ENCODE measurements around the gene ECSCR. TPM values are rescaled to one million over a fixed set of nuclear protein-coding genes. Genes with fewer than 3 reads are reported as not detected.
"Not testable (repeated sequence)": the region's sequence is repeated elsewhere in the genome, so short reads cannot be mapped to it uniquely, and the experiment has no call there.

The ECSCR gene
- total RNA-seq, 1 donor from 2014 or later: 1.7 TPM

DNA sequence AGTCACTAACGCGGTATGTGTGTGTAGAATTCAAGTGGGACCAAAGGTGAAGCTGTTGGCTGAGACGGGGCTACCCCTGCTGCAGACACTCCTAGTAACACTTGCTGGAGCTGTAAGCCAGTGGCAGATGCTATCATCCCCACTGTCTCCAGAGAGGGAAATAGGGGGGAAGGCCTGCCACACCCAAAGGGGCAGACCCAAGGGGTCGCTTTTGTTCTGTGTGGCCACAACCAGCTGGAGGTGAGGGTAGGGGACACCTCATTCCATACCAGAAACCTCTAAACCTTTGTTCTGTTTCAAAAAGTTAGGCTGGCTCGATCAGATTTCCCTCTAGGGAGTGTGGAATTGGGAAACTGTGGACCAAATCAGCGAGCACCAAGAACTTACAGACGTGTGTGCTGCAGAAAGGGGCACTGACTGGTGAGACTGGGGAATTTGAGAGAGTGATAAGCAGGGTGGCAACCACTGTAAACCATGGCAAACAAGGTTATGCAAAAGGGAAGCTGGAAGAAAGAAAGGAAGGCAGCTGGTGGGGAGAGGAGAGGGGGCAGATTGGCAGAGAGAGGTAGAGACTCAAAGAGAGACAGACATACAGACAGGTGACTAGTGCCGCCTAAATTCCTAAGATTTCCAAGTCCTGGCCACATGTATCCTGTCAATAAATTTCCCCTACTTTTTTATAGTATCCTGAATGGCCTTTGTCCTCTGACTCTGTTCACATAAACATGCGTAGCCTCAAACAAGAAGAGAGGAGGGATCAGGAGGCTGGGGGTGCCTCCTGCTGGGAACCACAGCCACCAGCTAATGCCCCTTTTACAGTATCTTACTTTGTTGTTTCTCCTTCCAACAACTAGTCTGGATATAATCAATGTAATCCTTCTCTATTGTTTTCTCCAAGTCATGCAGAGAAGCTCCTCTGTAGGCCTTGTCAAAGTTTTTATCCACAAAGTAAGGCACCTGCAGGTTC is 43.0 kb downstream of the ECSCR start:
- intact Hi-C loops (cut with micrococcal nuclease): no loop called here
- H3K4me1 Mint-ChIP-seq: peaks cover 56% of the 10 kb centered on the region

DNA sequence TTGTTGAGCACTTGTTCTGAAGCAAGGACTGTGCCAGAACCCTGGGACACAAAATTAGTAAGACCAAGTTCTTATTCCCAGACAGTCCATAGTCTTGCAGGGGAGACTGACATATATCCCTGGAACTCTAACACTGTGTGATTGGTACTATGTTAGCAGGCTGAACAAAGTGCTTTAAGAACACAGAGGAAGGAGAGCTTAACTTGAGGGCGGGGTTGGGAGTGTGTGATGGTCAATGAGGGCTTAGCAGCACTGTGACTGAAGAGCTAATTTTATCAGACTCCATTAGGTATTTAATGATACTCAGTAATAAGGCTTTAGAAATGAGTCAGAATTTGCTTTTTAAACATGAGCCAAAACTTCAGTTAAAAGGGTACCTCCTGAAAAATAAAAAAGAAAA is 43.8 kb downstream of the ECSCR start:
- peak overlapping the region; percentile 69 for H3K27ac Mint-ChIP-seq
- H3K36me3 Mint-ChIP-seq (ENCODE audit: low read depth): peaks cover 39% of the 10 kb centered on the region
- H3K27me3 Mint-ChIP-seq: no peaks in the 10 kb centered on the region
- no peak overlapping the region for H3K4me3 Mint-ChIP-seq
- no peaks in the 10 kb centered on the region for H3K9me3 Mint-ChIP-seq
- DNase-seq: no peak
- H3K4me1 Mint-ChIP-seq: peaks cover 58% of the 10 kb centered on the region
- intact Hi-C loops (cut with micrococcal nuclease): no loop called here

More for the DNA sequence above, 43.0 kb downstream of the ECSCR start:
- Mint-ChIP-seq H3K36me3 (ENCODE audit: low read depth) (peaks cover 45% of the 10 kb centered on the region), H3K9me3 (no peaks in the 10 kb centered on the region), H3K4me3 (no peak overlapping the region), H3K27ac (peak overlapping the region; percentile 4), H3K27me3 (no peaks in the 10 kb centered on the region)
- no peak for DNase-seq

DNA sequence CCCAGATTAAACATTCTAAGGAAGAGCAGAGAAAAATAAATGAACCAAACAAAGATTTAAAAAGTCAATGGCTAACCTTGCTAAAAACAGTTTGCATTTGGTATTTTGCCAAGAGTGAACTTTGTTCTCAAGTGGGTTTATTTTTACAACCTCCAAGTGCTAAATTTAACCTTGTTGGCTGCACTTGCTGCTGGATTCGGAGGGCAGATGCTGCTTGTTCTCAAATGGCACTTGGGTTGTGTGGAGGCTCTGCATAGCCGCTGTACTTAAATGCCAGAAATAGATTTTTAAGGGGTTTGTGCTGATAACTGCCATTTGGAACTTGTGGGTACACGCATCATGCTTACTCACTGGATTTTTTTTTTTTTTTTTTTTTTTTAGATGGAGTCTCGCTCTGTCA is 45.3 kb downstream of the ECSCR start:
- H3K36me3 Mint-ChIP-seq (ENCODE audit: low read depth): peaks cover 42% of the 10 kb centered on the region
- H3K27ac Mint-ChIP-seq: peak overlapping the region; percentile 95
- H3K9me3 Mint-ChIP-seq: no peaks in the 10 kb centered on the region
- no peak for DNase-seq
- no peak overlapping the region for H3K4me3 Mint-ChIP-seq
- H3K4me1 Mint-ChIP-seq: peaks cover 63% of the 10 kb centered on the region
- intact Hi-C loops (cut with micrococcal nuclease): no loop called here
- no peaks in the 10 kb centered on the region for H3K27me3 Mint-ChIP-seq

DNA sequence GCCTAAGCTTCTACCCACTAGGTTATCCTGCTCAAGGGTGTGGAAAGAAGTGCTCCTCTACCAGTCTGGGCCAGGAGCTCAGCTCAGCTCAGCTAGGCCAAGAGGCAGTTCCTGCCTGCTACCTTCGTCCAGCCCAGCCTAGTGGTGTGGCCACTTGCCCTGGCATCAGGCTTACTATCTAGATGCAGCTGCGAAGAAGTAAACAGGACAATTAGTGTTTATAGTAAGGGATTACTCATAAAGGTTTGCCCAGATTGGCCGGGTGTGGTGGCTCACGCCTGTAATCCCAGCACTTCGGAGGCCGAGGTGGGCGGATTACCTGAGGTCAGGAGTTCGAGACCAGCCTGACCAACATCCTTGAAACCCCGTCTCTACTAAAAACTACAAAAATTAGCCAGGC is 45.9 kb downstream of the ECSCR start:
- Mint-ChIP-seq H3K4me1 (peaks cover 62% of the 10 kb centered on the region), H3K4me3 (peak overlapping the region; percentile 22), H3K27me3 (no peaks in the 10 kb centered on the region), H3K27ac (peak overlapping the region; percentile 95), H3K36me3 (ENCODE audit: low read depth) (peaks cover 43% of the 10 kb centered on the region), H3K9me3 (no peaks in the 10 kb centered on the region)
- intact Hi-C loops (cut with micrococcal nuclease): no loop called here
- no peak for DNase-seq

DNA sequence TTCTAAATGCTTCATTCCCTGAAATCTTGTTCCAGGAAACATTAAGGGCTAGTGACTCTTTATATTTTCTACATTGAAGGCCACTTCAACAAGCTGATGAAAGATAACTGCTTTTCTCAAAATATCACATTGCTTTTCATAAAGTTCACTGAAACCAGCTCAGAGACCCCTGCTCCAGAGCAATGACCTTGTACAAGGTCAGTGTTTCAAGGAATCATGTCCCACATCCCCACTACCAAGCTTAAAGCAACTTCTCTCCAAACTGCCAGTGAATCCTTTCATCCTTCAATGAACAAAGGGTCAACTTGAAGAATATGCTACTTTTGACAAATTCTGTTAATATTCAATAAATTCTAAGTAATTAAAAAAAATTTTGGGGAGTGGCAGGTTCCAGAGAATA is 46.7 kb downstream of the ECSCR start:
- peaks cover 62% of the 10 kb centered on the region for H3K4me1 Mint-ChIP-seq
- intact Hi-C loops (cut with micrococcal nuclease): loop anchor here (1.0 to 2.0 kb wide), 5 partner anchors 23 to 221 kb away; partner anchors contain the start of gene UBE2D2
- DNase-seq: no peak
- H3K27me3 Mint-ChIP-seq: no peaks in the 10 kb centered on the region
- no peaks in the 10 kb centered on the region for H3K9me3 Mint-ChIP-seq
- peaks cover 43% of the 10 kb centered on the region for H3K36me3 Mint-ChIP-seq (ENCODE audit: low read depth)
- H3K4me3 Mint-ChIP-seq: peak overlapping the region; percentile 64
- peak overlapping the region; percentile 95 for H3K27ac Mint-ChIP-seq

DNA sequence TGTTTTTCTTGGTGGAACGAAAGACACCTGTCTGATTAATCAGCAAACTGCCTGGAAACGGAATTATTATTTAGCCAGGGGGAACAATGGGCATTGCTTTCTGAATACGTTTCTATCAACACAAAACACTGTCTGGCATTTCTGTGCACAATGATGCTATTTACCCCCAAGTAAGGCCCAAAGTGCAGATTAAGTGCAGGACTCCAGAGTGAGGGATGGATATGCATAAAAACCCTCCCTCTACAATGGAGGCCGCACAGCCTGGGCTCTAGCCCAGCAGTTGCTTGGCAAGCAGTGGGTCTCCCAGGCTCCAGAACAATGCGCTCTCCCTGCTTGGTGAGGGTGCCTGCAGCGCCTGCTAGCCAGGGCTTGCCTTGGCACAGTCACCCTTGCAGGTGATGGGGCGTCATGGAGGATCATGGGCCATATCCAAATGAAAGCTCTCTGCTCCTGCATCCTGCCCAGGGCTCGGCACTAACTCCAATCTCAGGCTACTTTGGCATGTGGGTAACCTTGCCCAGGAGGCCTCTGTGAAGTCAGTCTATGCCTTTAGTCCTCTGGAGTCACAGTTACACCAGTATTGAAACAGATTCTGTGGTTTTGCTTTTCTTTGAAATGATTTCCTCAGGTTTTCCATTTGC is 47.2 kb downstream of the ECSCR start:
- H3K4me1 Mint-ChIP-seq: peaks cover 60% of the 10 kb centered on the region
- H3K27me3 Mint-ChIP-seq: no peaks in the 10 kb centered on the region
- intact Hi-C loops (cut with micrococcal nuclease): loop anchor here (1.0 to 2.0 kb wide), 5 partner anchors 22 to 221 kb away; partner anchors contain the start of gene UBE2D2
- peak overlapping the region; percentile 95 for H3K27ac Mint-ChIP-seq
- peak; percentile 81 for DNase-seq
- peaks cover 40% of the 10 kb centered on the region for H3K36me3 Mint-ChIP-seq (ENCODE audit: low read depth)
- peak overlapping the region; percentile 64 for H3K4me3 Mint-ChIP-seq
- no peaks in the 10 kb centered on the region for H3K9me3 Mint-ChIP-seq

DNA sequence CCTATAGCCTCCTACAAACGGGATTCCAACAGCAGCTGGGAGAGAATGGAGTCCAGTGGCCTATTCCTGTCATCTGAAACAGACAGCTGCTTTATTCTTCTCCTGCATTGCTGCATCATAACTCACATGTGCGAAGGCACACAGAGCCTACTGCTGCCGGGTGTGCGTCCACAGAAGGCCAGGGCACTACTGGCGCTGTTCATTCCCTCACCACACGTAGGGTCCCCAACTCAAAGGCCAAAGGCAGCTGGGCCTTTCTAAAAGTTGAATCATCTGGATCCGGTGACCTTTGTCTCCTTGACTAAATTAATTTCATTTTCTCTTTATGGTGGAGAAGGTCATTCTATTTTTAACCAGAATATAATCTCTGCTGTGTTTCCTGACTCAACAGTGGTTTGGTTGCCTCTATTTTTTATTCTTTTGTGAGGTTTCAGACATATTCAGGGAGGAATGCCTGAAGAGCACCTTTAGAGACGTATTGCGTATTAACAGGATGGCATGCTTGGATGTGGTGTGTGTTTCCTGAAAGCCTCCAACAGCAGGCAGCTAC is 47.9 kb downstream of the ECSCR start:
- Mint-ChIP-seq H3K27ac (peak overlapping the region; percentile 95), H3K4me3 (peak overlapping the region; percentile 64), H3K9me3 (no peaks in the 10 kb centered on the region), H3K36me3 (ENCODE audit: low read depth) (peaks cover 37% of the 10 kb centered on the region), H3K4me1 (peaks cover 62% of the 10 kb centered on the region), H3K27me3 (no peaks in the 10 kb centered on the region)
- intact Hi-C loops (cut with micrococcal nuclease): loop anchor here (1.0 to 2.0 kb wide), 10 partner anchors 8 to 222 kb away; partner anchors contain the start of genes DNAJC18, SPATA24 and UBE2D2
- no peak for DNase-seq

DNA sequence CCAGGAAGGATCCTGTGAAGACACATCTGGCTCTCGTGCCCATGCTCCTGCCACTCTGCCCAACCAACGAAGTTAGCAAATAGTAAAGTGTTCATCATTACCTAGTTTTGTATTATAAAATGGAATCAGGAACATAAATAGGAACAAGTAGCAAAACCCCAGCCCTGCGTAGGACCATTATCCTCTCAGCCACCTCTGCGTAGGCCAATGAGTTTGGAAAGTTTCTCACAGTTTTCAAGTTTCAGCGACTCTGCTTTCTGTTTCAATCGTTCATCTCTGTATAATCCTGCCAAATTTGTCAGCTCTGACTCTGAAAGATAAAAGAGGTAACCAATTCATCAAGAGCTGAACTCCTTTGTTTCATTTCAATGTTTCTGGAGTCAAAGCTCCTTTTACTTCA is 48.6 kb downstream of the ECSCR start:
- intact Hi-C loops (cut with micrococcal nuclease): loop anchor here (1.0 to 2.0 kb wide), 8 partner anchors 8 to 223 kb away; partner anchors contain the start of genes DNAJC18, SPATA24 and UBE2D2
- Mint-ChIP-seq H3K9me3 (no peaks in the 10 kb centered on the region), H3K4me1 (peaks cover 61% of the 10 kb centered on the region), H3K27me3 (no peaks in the 10 kb centered on the region), H3K27ac (peak overlapping the region; percentile 95), H3K4me3 (peak overlapping the region; percentile 64), H3K36me3 (ENCODE audit: low read depth) (peaks cover 32% of the 10 kb centered on the region)
- DNase-seq: peak; percentile 74

DNA sequence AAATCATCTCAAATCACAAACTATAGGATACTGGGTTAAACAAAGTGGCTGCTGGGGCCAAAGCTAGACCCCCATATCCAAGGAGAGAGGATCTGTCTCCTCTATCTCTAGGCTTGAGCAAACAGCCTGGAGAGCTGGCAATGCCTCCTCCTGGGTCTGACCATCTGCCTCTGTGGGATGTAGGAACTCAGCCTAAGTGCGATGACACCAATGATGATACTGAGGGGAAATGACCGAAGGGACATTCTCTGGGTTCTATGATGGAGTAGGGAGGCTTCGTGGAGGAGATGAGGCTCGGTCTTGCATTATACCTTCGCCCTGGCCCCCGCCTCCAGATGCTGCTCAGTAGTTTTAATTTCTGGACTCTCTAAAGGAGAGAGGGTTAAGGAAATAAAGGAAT is 49.4 kb downstream of the ECSCR start:
- intact Hi-C loops (cut with micrococcal nuclease): no loop called here
- Mint-ChIP-seq H3K27ac (peak overlapping the region; percentile 95), H3K27me3 (no peaks in the 10 kb centered on the region), H3K36me3 (ENCODE audit: low read depth) (peaks cover 25% of the 10 kb centered on the region), H3K4me1 (peaks cover 53% of the 10 kb centered on the region), H3K9me3 (no peaks in the 10 kb centered on the region), H3K4me3 (peak overlapping the region; percentile 64)
- no peak for DNase-seq

DNA sequence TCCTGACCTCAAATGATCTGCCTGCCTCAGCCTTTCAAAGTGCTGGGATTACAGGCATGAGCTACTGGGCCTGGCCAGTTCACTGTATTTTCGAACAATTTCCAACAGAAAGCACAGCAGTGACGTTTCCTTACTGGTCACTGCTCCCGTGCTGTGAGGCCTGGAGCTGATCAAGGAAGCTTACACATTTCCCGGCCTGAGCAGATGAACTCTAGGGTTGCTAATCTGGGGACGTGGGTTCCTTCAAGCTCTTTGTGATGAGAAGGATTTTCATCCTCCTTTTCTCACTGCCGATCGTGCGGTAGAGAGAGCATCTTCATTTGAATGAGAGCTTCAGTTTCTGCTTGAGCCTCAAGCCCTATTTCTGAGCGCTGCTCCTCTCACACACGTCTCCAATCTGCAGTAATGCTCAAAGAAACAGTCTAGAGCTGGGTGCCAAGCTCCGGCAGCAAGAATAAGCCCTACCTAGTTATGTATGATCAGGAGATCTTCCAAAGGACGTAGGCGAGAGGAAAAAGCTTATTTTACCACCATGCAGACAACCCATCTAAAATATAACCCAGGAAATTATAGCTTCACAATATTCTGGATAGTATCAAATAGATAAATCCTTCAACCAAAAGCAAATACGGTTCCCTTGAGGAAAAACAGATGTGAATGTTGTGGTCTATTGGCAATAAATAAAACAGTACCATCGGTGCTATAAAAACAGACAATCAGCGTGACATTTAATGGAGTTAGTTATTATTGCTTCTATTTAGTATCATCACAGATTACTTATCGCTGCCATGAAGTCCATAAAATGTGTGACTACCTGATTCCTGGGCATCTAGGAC is 51.3 kb downstream of the ECSCR start:
- Mint-ChIP-seq H3K4me3 (no peak overlapping the region), H3K36me3 (ENCODE audit: low read depth) (peaks cover 21% of the 10 kb centered on the region), H3K4me1 (peaks cover 55% of the 10 kb centered on the region), H3K27ac (peak overlapping the region; percentile 66), H3K27me3 (no peaks in the 10 kb centered on the region), H3K9me3 (no peaks in the 10 kb centered on the region)
- intact Hi-C loops (cut with micrococcal nuclease): no loop called here
- DNase-seq: no peak

DNA sequence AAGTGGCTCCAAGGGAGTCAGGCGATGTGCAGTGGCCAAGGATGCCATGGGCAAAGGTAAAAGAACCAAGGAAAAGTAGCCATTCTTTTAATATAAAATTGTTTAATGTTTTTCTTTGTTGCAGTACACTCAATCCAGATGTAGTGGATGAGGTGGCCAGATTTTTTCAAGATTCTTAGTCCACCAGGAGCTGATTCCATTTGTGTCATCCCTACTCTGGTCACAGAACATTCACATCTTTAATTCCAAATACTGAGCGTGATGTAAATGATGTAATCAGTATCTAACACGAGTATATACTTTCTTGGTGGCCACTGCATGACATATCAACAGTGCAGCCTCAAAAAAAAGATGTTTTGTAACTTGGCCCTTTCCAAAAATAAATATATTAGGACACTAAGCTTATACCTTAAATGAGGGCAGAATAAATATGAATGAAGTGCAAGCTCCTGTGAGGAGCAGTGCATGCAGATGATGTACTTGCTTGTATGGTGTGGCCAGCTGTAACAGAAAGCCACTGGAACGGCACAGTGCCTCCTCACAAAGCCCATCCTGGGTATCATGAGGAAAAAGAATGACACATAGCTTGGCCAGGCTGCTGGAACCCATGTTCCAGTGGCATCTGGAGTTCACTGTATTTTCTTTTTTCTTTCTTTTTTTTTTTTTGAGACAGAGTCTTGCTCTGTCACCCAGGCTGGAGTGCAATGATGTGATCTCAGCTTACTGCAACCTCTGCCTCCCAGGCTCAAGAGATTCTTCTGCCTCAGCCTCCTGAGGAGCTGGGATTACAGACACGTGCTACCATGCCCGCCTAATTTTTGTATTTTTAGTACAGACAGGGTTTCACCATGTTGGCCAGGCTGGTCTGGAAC is 52.2 kb downstream of the ECSCR start:
- Mint-ChIP-seq H3K27ac (no peak overlapping the region), H3K36me3 (ENCODE audit: low read depth) (peaks cover 18% of the 10 kb centered on the region), H3K4me1 (peaks cover 46% of the 10 kb centered on the region), H3K9me3 (no peaks in the 10 kb centered on the region), H3K4me3 (no peak overlapping the region), H3K27me3 (no peaks in the 10 kb centered on the region)
- intact Hi-C loops (cut with micrococcal nuclease): no loop called here
- DNase-seq: no peak

DNA sequence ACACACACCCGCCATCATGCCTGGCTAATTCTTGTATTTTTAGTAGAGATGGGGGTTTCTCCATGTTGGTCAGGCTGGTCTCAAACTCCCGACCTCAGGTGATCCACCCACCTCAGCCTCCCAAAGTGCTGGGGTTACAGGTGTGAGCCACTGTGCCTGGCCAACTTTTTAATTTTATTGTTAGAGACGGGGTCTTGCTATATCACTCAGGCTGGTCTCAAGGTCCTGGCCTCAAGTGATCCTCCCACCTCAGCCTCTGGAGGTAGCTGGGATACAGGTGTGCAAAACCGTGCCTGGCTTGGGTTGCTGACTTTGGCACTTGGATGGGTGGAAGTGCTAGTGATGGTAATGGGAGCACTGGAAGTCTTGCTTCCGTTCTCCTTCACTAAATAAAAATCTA is 53.4 kb downstream of the ECSCR start:
- intact Hi-C loops (cut with micrococcal nuclease): loop anchor here (10.0 kb wide), 1 partner anchor 1074 kb away; the partner anchor contains the start of genes CDC25C and FAM53C

More for the DNA sequence above, 53.4 kb downstream of the ECSCR start:
- H3K4me3 Mint-ChIP-seq, DNase-seq, H3K9me3 Mint-ChIP-seq, H3K27me3 Mint-ChIP-seq, H3K27ac Mint-ChIP-seq: not testable (repeated sequence)
- Mint-ChIP-seq H3K4me1 (peaks cover 40% of the 10 kb centered on the region), H3K36me3 (ENCODE audit: low read depth) (peaks cover 18% of the 10 kb centered on the region)

Measured in activated CD4-positive, alpha-beta T cell treated with anti-CD3 and anti-CD28 coated beads, Interleukin-2, amount 10 ng/mL, durations not matched to agents 24 days and 14 days (primary cell).